HEK293 (cell line): ENCODE data around the gene PIGN.

ENCODE experiments used
- CTCF ChIA-PET: fragments of 350-600 bp; formaldehyde crosslinking; extraction: SDS; loops from one replicate; lab custom pipeline; 2021; ENCODE audit warnings: antibody characterized with exemption; lab: Yijun Ruan, JAX
- POLR2A ChIA-PET: fragments of 300-600 bp; formaldehyde crosslinking; extraction: SDS; loops from one replicate; lab custom pipeline; 2020; ENCODE audit warnings: antibody characterized with exemption, inconsistent platforms; lab: Yijun Ruan, JAX
- H3K27ac ChIP-seq: fragments of 200-500 bp; sonication (Bioruptor generic); 2 replicates; pipeline ENCODE4 v1.5.1; 2014; ENCODE audit warnings: low read depth, low read length, control low read depth, inconsistent platforms; ENCODE audit errors: extremely low read depth
- H3K36me3 ChIP-seq, 2 experiments: fragments of 200-500 bp in 1 of 2; sonication (Bioruptor generic) in 1 of 2; 1 replicate in 1 of 2; 2 replicates in 1 of 2; pipeline ENCODE4 v1.5.1; 2014 to 2017; ENCODE audit warnings: inconsistent platforms in 2 of 2, low read length in 2 of 2; ENCODE audit not compliant: control insufficient read depth in 2 of 2, insufficient read depth in 1 of 2
- H3K4me1 ChIP-seq: fragments of 200-500 bp; sonication (Bioruptor generic); 2 replicates; pipeline ENCODE4 v1.5.1; 2014; ENCODE audit warnings: mild to moderate bottlenecking, low read length, inconsistent platforms; ENCODE audit not compliant: control insufficient read depth, insufficient read depth
- H3K4me3 ChIP-seq: 2 replicates; pipeline ENCODE4 v1.5.1; 2011; ENCODE audit warnings: low read depth, mild to moderate bottlenecking, control low read depth, low read length, moderate library complexity
- H3K9me3 ChIP-seq: fragments of 200-500 bp; sonication (Bioruptor generic); 2 replicates; pipeline ENCODE4 v1.5.1; 2014; ENCODE audit warnings: low read depth, low read length, inconsistent platforms; ENCODE audit not compliant: control insufficient read depth, insufficient read depth
- OVOL3 ChIP-seq: fragments of 450-650 bp; formaldehyde crosslinking; IDR thresholded peaks from 2 replicates; pipeline ENCODE4 v1.5.1; 2016; ENCODE audit warnings: missing biosample characterization, missing genetic modification characterization
- SCRT1 ChIP-seq: fragments of 450-650 bp; formaldehyde crosslinking; IDR thresholded peaks from 2 replicates; pipeline ENCODE4 v1.5.1; 2016; ENCODE audit warnings: missing biosample characterization, missing genetic modification characterization, borderline replicate concordance
- SP7 ChIP-seq: fragments of 450-650 bp; formaldehyde crosslinking; IDR thresholded peaks from 2 replicates; pipeline ENCODE4 v1.5.1; 2016; ENCODE audit warnings: missing biosample characterization, missing genetic modification characterization
- ZFP3 ChIP-seq: fragments of 450-650 bp; formaldehyde crosslinking; IDR thresholded peaks from 2 replicates; pipeline ENCODE4 v1.5.1; 2016; ENCODE audit warnings: low read depth, missing biosample characterization, missing genetic modification characterization
- ZIC2 ChIP-seq: fragments of 450-650 bp; formaldehyde crosslinking; IDR thresholded peaks from 2 replicates; pipeline ENCODE4 v1.5.1; 2016; ENCODE audit warnings: missing biosample characterization, missing genetic modification characterization
- ZNF10 ChIP-seq: fragments of 450-650 bp; formaldehyde crosslinking; IDR thresholded peaks from 2 replicates; pipeline ENCODE4 v1.5.1; 2017; ENCODE audit warnings: missing biosample characterization, missing genetic modification characterization
- ZNF211 ChIP-seq: fragments of 450-650 bp; formaldehyde crosslinking; IDR thresholded peaks from 2 replicates; pipeline ENCODE4 v1.5.1; 2016; ENCODE audit warnings: low read depth, missing biosample characterization, missing genetic modification characterization
- ZNF214 ChIP-seq: fragments of 450-650 bp; formaldehyde crosslinking; IDR thresholded peaks from 2 replicates; pipeline ENCODE4 v1.5.1; 2017; ENCODE audit warnings: missing biosample characterization, mild to moderate bottlenecking, missing genetic modification characterization, borderline replicate concordance
- ZNF302 ChIP-seq: fragments of 450-650 bp; formaldehyde crosslinking; IDR thresholded peaks from 2 replicates; pipeline ENCODE4 v1.5.1; 2016; ENCODE audit warnings: missing biosample characterization, missing genetic modification characterization, low read depth
- ZNF341 ChIP-seq: fragments of 450-650 bp; formaldehyde crosslinking; IDR thresholded peaks from 2 replicates; pipeline ENCODE4; 2016; ENCODE audit warnings: low read depth, missing biosample characterization, missing genetic modification characterization
- ZNF366 ChIP-seq: fragments of 450-650 bp; formaldehyde crosslinking; conservative IDR thresholded peaks from 2 replicates; pipeline ENCODE4 v1.5.1; 2016; ENCODE audit warnings: missing biosample characterization, missing genetic modification characterization
- ZNF560 ChIP-seq: fragments of 450-650 bp; formaldehyde crosslinking; IDR thresholded peaks from 2 replicates; pipeline ENCODE4 v1.5.1; 2017; ENCODE audit warnings: missing biosample characterization, missing genetic modification characterization, borderline replicate concordance
- ZNF600 ChIP-seq: fragments of 450-650 bp; formaldehyde crosslinking; IDR thresholded peaks from 2 replicates; pipeline ENCODE4 v1.5.1; 2016; ENCODE audit warnings: missing biosample characterization, missing genetic modification characterization
- ZNF621 ChIP-seq: fragments of 450-650 bp; formaldehyde crosslinking; IDR thresholded peaks from 2 replicates; pipeline ENCODE4 v1.5.1; 2017; ENCODE audit warnings: missing biosample characterization, missing genetic modification characterization
- ZNF654 ChIP-seq: fragments of 450-650 bp; formaldehyde crosslinking; IDR thresholded peaks from 2 replicates; pipeline ENCODE4 v1.5.1; 2016; ENCODE audit warnings: low read depth, missing biosample characterization, missing genetic modification characterization
- ZNF692 ChIP-seq: fragments of 450-650 bp; formaldehyde crosslinking; IDR thresholded peaks from 2 replicates; pipeline ENCODE4 v1.5.1; 2016; ENCODE audit warnings: missing biosample characterization, missing genetic modification characterization
- ZNF76 ChIP-seq: fragments of 450-650 bp; formaldehyde crosslinking; IDR thresholded peaks from 2 replicates; pipeline ENCODE4; 2016; ENCODE audit warnings: low read depth, missing biosample characterization, missing genetic modification characterization, borderline replicate concordance
- ZNF768 ChIP-seq: fragments of 450-650 bp; formaldehyde crosslinking; IDR thresholded peaks from 2 replicates; pipeline ENCODE4 v1.5.1; 2018; ENCODE audit warnings: missing biosample characterization, mild to moderate bottlenecking, missing genetic modification characterization
- ZNF785 ChIP-seq: fragments of 450-650 bp; formaldehyde crosslinking; IDR thresholded peaks from 2 replicates; pipeline ENCODE4 v1.5.1; 2016; ENCODE audit warnings: missing biosample characterization, missing genetic modification characterization
- ZNF791 ChIP-seq: fragments of 450-650 bp; formaldehyde crosslinking; IDR thresholded peaks from 2 replicates; pipeline ENCODE4 v1.5.1; 2016; ENCODE audit warnings: missing biosample characterization, missing genetic modification characterization
- ZNF792 ChIP-seq: fragments of 450-650 bp; formaldehyde crosslinking; IDR thresholded peaks from 2 replicates; pipeline ENCODE4 v1.5.1; 2016; ENCODE audit warnings: missing biosample characterization, missing genetic modification characterization
- ZNF830 ChIP-seq: fragments of 450-650 bp; IDR thresholded peaks from 2 replicates; pipeline ENCODE4 v1.5.0; 2018; ENCODE audit warnings: missing biosample characterization, missing genetic modification characterization, low read depth, mild to moderate bottlenecking, moderate library complexity
- ZSCAN18 ChIP-seq: fragments of 450-650 bp; formaldehyde crosslinking; IDR thresholded peaks from 2 replicates; pipeline ENCODE4 v1.5.1; 2016; ENCODE audit warnings: missing biosample characterization, missing genetic modification characterization
- TF ChIP-seq, protein P1 (sequence below): fragments of 450-650 bp; formaldehyde crosslinking; conservative IDR thresholded peaks from 2 replicates; pipeline ENCODE4 v1.5.1; 2016; ENCODE audit warnings: low read depth, missing biosample characterization, missing genetic modification characterization

Gene PIGN

GRCh38 chr18:62089174-62089573 lies 97.7 kb downstream of the PIGN start:
- no peak for TF ChIP-seq ZNF830 (tag by site-specific recombination)
- TF ChIP-seq, all 188 proteins: peak for 0
- Histone ChIP-seq H3K4me3 (no peak overlapping the region), H3K27ac (no peak overlapping the region), H3K4me1 (no peaks in the 10 kb centered on the region), H3K9me3 (no peaks in the 10 kb centered on the region), H3K36me3 (peaks cover 3 to 12% of the 10 kb centered on the region in 2 experiments)
- ChIA-PET CTCF (no interaction called here), POLR2A (no interaction called here)

DNA sequence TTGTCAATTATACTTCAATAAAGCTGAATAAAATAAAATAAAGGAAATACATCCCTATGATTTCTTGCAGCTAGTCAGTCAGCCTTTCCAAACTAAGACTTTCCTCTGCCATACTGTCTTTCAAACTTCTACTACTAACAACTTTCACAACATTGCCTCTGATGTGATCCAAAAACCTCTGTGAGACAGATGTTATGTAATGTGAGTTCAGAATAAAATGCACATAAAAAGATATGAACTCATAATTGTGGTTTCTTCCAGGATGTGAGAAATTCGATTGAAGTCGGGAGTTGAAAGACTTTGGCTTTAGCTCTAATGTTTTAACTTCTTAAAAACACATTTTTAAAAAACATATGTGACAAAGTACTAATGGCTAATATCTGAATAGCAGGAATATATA lies 98.7 kb downstream of the PIGN start:
- Histone ChIP-seq H3K9me3 (no peaks in the 10 kb centered on the region), H3K4me3 (no peak overlapping the region), H3K4me1 (no peaks in the 10 kb centered on the region), H3K36me3 (peaks cover 3 to 12% of the 10 kb centered on the region in 2 experiments), H3K27ac (no peak overlapping the region)
- CTCF ChIA-PET, result interaction anchor here (0.6 kb wide), 2 partner anchors 452 to 1650 kb away, joined by 3 read pairs; no protein-coding TSS in a partner anchor
- POLR2A ChIA-PET, result no interaction called here
- TF ChIP-seq ZNF211 (tag by site-specific recombination) (no peak), ZNF768 (tag by site-specific recombination) (no peak), ZNF692 (tag by site-specific recombination) (no peak), ZNF654 (tag by site-specific recombination) (no peak), ZNF600 (tag by site-specific recombination) (no peak), ZNF302 (tag by site-specific recombination) (no peak), ZIC2 (tag by site-specific recombination) (no peak), ZNF792 (tag by site-specific recombination) (no peak), ZFP3 (tag by site-specific recombination) (no peak), ZNF76 (no peak)

- Histone ChIP-seq H3K36me3 (peaks cover 3 to 12% of the 10 kb centered on the region in 2 experiments), H3K27ac (no peak overlapping the region), H3K9me3 (no peaks in the 10 kb centered on the region), H3K4me3 (no peak overlapping the region), H3K4me1 (no peaks in the 10 kb centered on the region)
- ChIA-PET POLR2A (no interaction called here), CTCF (no interaction called here)
- TF ChIP-seq ZNF341 (tag by site-specific recombination) (no peak), ZNF791 (tag by site-specific recombination) (no peak), ZNF214 (tag by site-specific recombination) (no peak), ZNF785 (tag by site-specific recombination) (no peak), OVOL3 (tag by site-specific recombination) (no peak), SP7 (no peak), ZNF621 (tag by site-specific recombination) (no peak), ZNF302 (tag by site-specific recombination) (no peak), ZNF10 (tag by site-specific recombination) (no peak), ZSCAN18 (tag by site-specific recombination) (no peak), SCRT1 (tag by site-specific recombination) (no peak), ZNF560 (no peak), ZNF366 (no peak)
- TF ChIP-seq, protein P1, sequence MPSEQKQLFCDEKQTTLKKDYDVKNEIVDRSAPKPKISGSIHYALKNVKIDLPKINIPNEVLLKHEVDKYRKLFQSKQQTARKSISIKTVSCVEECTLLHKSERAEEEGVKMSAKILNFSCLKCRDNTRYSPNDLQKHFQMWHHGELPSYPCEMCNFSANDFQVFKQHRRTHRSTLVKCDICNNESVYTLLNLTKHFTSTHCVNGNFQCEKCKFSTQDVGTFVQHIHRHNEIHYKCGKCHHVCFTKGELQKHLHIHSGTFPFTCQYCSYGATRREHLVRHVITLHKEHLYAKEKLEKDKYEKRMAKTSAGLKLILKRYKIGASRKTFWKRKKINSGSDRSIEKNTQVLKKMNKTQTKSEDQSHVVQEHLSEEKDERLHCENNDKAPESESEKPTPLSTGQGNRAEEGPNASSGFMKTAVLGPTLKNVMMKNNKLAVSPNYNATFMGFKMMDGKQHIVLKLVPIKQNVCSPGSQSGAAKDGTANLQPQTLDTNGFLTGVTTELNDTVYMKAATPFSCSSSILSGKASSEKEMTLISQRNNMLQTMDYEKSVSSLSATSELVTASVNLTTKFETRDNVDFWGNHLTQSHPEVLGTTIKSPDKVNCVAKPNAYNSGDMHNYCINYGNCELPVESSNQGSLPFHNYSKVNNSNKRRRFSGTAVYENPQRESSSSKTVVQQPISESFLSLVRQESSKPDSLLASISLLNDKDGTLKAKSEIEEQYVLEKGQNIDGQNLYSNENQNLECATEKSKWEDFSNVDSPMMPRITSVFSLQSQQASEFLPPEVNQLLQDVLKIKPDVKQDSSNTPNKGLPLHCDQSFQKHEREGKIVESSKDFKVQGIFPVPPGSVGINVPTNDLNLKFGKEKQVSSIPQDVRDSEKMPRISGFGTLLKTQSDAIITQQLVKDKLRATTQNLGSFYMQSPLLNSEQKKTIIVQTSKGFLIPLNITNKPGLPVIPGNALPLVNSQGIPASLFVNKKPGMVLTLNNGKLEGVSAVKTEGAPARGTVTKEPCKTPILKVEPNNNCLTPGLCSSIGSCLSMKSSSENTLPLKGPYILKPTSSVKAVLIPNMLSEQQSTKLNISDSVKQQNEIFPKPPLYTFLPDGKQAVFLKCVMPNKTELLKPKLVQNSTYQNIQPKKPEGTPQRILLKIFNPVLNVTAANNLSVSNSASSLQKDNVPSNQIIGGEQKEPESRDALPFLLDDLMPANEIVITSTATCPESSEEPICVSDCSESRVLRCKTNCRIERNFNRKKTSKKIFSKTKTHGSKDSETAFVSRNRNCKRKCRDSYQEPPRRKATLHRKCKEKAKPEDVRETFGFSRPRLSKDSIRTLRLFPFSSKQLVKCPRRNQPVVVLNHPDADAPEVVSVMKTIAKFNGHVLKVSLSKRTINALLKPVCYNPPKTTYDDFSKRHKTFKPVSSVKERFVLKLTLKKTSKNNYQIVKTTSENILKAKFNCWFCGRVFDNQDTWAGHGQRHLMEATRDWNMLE, result no peak
Measured at GRCh38 chr18:62085756-62086155, 101.1 kb downstream of the PIGN start.
